Endodermal cell (in vitro differentiated cells): Measurements from ENCODE around the gene RBBP7. TPM values are rescaled to one million over a fixed set of nuclear protein-coding genes. Genes with fewer than 3 reads are reported as not detected.
A peak's percentile ranks its signal among the peaks of the same experiment; 100 is the strongest.

ENCODE experiments used
- DNase-seq: peaks from one replicate; pipeline ENCODE4 v3.0.0-alpha.2; 2017
- H3K27ac ChIP-seq: 2 replicates; pipeline ENCODE4 v1.5.1; 2013; ENCODE audit warnings: mild to moderate bottlenecking, low read depth, low read length, moderate library complexity
- H3K27me3 ChIP-seq: 2 replicates; pipeline ENCODE4 v1.6.1; 2013; ENCODE audit warnings: mild to moderate bottlenecking, low read length, moderate library complexity; ENCODE audit not compliant: insufficient read depth, control insufficient read depth, poor library complexity, severe bottlenecking
- H3K36me3 ChIP-seq: 2 replicates; pipeline ENCODE4 v1.7.0; 2013; ENCODE audit warnings: mild to moderate bottlenecking, low read length, moderate library complexity; ENCODE audit not compliant: control insufficient read depth, insufficient read depth
- H3K4me1 ChIP-seq: one replicate; pipeline ENCODE4 v1.7.0; 2013; ENCODE audit warnings: low read length; ENCODE audit not compliant: control insufficient read depth, insufficient read depth
- H3K4me3 ChIP-seq: 2 replicates; pipeline ENCODE4 v1.5.1; 2013; ENCODE audit warnings: mild to moderate bottlenecking, low read length, moderate library complexity
- H3K9ac ChIP-seq: 2 replicates; pipeline ENCODE4 v1.6.1; 2013; ENCODE audit warnings: mild to moderate bottlenecking, low read length, moderate library complexity; ENCODE audit not compliant: poor library complexity, severe bottlenecking; ENCODE audit errors: extremely low read depth
- H3K9me3 ChIP-seq: 2 replicates; pipeline ENCODE4 v1.6.1; 2013; ENCODE audit warnings: mild to moderate bottlenecking, low read length, moderate library complexity; ENCODE audit not compliant: control insufficient read depth
- H3K27ac Mint-ChIP-seq: 2 replicates; pipeline ENCODE4 v1.8.0; 2020; ENCODE audit warnings: mixed read lengths
- H3K27me3 Mint-ChIP-seq: 2 replicates; pipeline ENCODE4 v1.8.0; 2021; ENCODE audit warnings: mild to moderate bottlenecking, mixed read lengths; ENCODE audit not compliant: insufficient read depth
- H3K36me3 Mint-ChIP-seq: 2 replicates; pipeline ENCODE4 v1.8.0; 2020; ENCODE audit warnings: low read depth, mixed read lengths
- H3K4me1 Mint-ChIP-seq: 2 replicates; pipeline ENCODE4 v1.8.0; 2020; ENCODE audit warnings: mixed read lengths
- H3K4me3 Mint-ChIP-seq: 2 replicates; pipeline ENCODE4 v1.8.0; 2020; ENCODE audit warnings: mild to moderate bottlenecking, moderate library complexity, mixed read lengths
- H3K9me3 Mint-ChIP-seq: 2 replicates; pipeline ENCODE4 v1.8.0; 2020; ENCODE audit warnings: mild to moderate bottlenecking, mixed read lengths
- WGBS, 2 experiments: methylation state at CpG; one replicate each; pipeline versions ENCODE4 v1.1.5 to v1.1.7; 2013; ENCODE audit warnings: missing lambda C conversion rate in 2 of 2, mixed read lengths in 1 of 2; ENCODE audit not compliant: insufficient coverage in 1 of 2, insufficient read length in 1 of 2; 5-methylcytosine and 5-hydroxymethylcytosine counted together
- total RNA-seq, 2 donors: library from RNA; stranded (reverse); fragmentation: NEBNext Ultra II Directional in 1 of 2; extraction: Animal tissue kit (Norgen Biotek cat#: 25700) in 1 of 2; gene quantifications; 2 replicates in 1 of 2; 3 replicates in 1 of 2; pipeline ENCODE4 v1.2.1, GENCODE V29; 2021
- TF ChIP-seq, protein P1 (sequence below): fragments of 200-600 bp; sonication (generic); conservative IDR thresholded peaks from 2 replicates; pipeline ENCODE4 v1.5.0; 2021; ENCODE audit warnings: antibody characterized with exemption, mild to moderate bottlenecking

Gene RBBP7
- total RNA-seq, 2 donors from 2014 or later: 135 to 239 TPM

DNA sequence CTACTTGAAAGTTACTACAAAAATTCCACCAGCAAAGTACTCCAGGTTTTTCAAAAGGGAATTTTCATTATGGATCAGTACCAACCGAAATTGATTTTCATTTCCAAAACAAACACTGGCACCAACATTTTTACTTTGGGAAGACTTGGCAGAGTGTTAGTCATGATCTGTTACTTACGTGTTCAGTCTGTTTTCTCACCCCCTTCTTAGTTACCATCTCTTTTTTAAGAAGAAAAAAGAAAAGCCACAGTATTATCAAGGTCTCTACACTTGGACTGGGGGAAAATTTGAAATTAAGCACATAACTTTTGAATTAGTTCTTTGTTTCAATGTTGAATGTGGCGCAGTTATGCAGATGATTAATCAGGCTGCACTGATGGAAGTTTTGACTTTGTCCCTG lies 27.5 kb downstream of the RBBP7 start:
- Mint-ChIP-seq H3K4me3 (no peak overlapping the region), H3K9me3 (no peaks in the 10 kb centered on the region), H3K27me3 (no peaks in the 10 kb centered on the region), H3K36me3 (peaks cover 85% of the 10 kb centered on the region), H3K27ac (no peak overlapping the region), H3K4me1 (peaks cover 17% of the 10 kb centered on the region)
- Histone ChIP-seq H3K4me1 (peaks cover 5% of the 10 kb centered on the region), H3K9me3 (no peaks in the 10 kb centered on the region), H3K27me3 (no peaks in the 10 kb centered on the region), H3K4me3 (no peak overlapping the region), H3K9ac (no peak overlapping the region), H3K36me3 (peaks cover 50% of the 10 kb centered on the region), H3K27ac (no peak overlapping the region)
- no peak for DNase-seq
- WGBS, 2 experiments: 93 to 100% methylated on average over 2 to 3 of the region's 3 CpGs
- TF ChIP-seq, protein P1, sequence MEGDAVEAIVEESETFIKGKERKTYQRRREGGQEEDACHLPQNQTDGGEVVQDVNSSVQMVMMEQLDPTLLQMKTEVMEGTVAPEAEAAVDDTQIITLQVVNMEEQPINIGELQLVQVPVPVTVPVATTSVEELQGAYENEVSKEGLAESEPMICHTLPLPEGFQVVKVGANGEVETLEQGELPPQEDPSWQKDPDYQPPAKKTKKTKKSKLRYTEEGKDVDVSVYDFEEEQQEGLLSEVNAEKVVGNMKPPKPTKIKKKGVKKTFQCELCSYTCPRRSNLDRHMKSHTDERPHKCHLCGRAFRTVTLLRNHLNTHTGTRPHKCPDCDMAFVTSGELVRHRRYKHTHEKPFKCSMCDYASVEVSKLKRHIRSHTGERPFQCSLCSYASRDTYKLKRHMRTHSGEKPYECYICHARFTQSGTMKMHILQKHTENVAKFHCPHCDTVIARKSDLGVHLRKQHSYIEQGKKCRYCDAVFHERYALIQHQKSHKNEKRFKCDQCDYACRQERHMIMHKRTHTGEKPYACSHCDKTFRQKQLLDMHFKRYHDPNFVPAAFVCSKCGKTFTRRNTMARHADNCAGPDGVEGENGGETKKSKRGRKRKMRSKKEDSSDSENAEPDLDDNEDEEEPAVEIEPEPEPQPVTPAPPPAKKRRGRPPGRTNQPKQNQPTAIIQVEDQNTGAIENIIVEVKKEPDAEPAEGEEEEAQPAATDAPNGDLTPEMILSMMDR: no peak

DNA sequence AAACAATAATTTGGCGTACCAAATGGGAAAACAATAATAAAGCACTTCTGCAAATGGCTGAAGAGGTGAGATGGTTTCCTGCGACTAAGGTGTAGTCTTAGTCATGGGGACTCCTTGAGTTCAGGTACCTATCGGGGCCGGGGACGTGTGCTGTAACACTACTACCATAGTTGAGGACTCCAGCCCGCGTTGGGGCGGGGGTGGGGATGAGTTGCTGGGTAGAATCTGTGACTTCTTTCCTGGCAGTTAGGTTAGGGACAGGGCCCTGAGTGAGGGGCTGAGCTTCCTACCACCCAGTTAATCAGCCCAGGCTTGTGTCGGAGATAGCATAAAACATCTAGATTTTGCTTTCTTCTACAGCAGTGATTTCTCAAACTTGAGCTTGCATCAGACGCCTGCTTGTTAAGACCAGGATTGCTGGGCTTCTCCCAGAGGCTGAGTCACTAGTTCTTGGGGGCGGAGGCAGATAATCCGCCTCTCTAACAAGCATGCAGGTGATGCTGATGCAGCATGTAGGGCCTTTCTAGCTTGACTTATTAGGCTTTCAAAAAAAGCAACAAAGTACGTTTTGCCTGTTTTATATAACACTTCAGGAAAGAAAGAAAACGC lies 30.2 kb downstream of the RBBP7 start:
- 87 to 94% methylated on average over 2 to 13 of the region's 14 CpGs for WGBS, 2 experiments
- Mint-ChIP-seq H3K36me3 (peaks cover 82% of the 10 kb centered on the region), H3K4me1 (peaks cover 28% of the 10 kb centered on the region), H3K4me3 (no peak overlapping the region), H3K9me3 (no peaks in the 10 kb centered on the region), H3K27ac (peak overlapping the region; percentile 91), H3K27me3 (no peaks in the 10 kb centered on the region)
- TF ChIP-seq, protein P1: no peak
- H3K4me1 ChIP-seq: peaks cover 5% of the 10 kb centered on the region
- peaks cover 38% of the 10 kb centered on the region for H3K36me3 ChIP-seq
- H3K9me3 ChIP-seq: no peaks in the 10 kb centered on the region
- DNase-seq: peak; percentile 80
- H3K27me3 ChIP-seq: no peaks in the 10 kb centered on the region
- no peak overlapping the region for H3K9ac ChIP-seq
- H3K4me3 ChIP-seq: no peak overlapping the region
- H3K27ac ChIP-seq: no peak overlapping the region

DNA sequence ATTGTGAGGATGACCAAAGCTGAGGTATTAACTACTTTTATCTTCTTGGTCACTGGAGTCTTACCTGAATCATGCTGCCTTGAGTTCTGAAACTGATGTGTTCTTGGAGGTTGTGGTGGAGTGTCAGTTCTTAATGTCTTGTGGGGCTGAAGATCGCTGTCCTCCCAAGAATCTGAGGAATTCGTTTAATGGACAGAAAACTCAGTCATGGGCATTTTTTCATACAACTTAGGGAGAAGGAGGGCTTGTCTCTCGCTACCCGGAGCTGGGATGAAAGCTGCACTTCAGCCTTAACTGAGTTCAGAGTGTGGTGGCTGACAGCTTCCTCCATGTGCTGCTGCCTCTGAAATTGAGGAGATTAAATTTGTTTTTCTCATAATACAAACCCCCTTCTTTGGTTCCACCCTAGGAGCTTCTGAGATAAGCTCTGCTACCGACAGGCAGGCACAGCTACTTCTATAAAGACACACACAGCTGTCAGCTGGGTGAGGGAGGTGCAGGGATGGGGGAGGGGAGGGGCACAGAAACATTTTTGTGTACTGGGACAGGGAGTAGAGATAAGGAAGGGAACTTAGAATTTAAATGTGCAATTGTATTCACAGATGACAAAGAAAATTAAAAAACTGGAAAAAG lies 30.8 kb downstream of the RBBP7 start:
- DNase-seq: no peak
- Histone ChIP-seq H3K9ac (no peak overlapping the region), H3K36me3 (peaks cover 31% of the 10 kb centered on the region), H3K27me3 (no peaks in the 10 kb centered on the region), H3K4me3 (no peak overlapping the region), H3K27ac (no peak overlapping the region), H3K4me1 (peaks cover 5% of the 10 kb centered on the region), H3K9me3 (no peaks in the 10 kb centered on the region)
- 76 to 90% methylated on average over 2 to 4 of the region's 5 CpGs for WGBS, 2 experiments
- Mint-ChIP-seq H3K27ac (peak overlapping the region; percentile 91), H3K9me3 (no peaks in the 10 kb centered on the region), H3K4me3 (no peak overlapping the region), H3K27me3 (no peaks in the 10 kb centered on the region), H3K36me3 (peaks cover 78% of the 10 kb centered on the region), H3K4me1 (peaks cover 28% of the 10 kb centered on the region)
- TF ChIP-seq, protein P1: no peak
